ENCODE results near the gene MEPCE.
"Not testable (repeated sequence)": the region's sequence is repeated elsewhere in the genome, so short reads cannot be mapped to it uniquely, and the experiment has no call there.

GRCh38 chr7:100381531-100382233, 47.9 kb upstream of the MEPCE start:
- TF ChIP-seq CTCF (IDR thresholded peaks at IDR 0.05; ENCODE audit: poor library complexity); EZH2 (IDR thresholded peaks at IDR 0.05; ENCODE audit: borderline replicate concordance): not testable (repeated sequence)

Measured in hepatocyte (in vitro differentiated cells).